ENCODE measurements around the gene EXOC3L1. TPM values are rescaled to one million over a fixed set of nuclear protein-coding genes. Genes with fewer than 3 reads are reported as not detected.

Gene EXOC3L1
- not detected in 2 replicates for total RNA-seq (2014; rRNA removed; shearing (Covaris generic); ENCODE audit: low replicate concordance)

GRCh38 chr16:67190041-67190440 lies at the start of gene EXOC3L1:
Gene EXOC3L1, minus strand, starts transcription at chr16:67190136. Its CDS starts 460 bp downstream, at chr16:67189676.
- peaks cover 28% of the 10 kb centered on the region for H4K20me1 ChIP-seq (ENCODE audit: insufficient read depth, low read depth, low read length)
- no peaks in the 10 kb centered on the region for H3K27me3 ChIP-seq (ENCODE audit: low read length)
- no peaks in the 10 kb centered on the region for H3K9me2 ChIP-seq (replicated peaks; ENCODE audit: insufficient read depth, low read length)
- H3K36me3 ChIP-seq (ENCODE audit: insufficient read depth, low read length): peaks cover 12% of the 10 kb centered on the region; the same call in 1 of the 2 replicates
- no peak within 1 kb of the TSS for H3K4me3 ChIP-seq (ENCODE audit: low read length)
- H3K9me3 ChIP-seq (ENCODE audit: low read length): no peaks in the 10 kb centered on the region
- H3K79me2 ChIP-seq (ENCODE audit: low read length): peaks cover 26% of the 10 kb centered on the region
- DNase-seq: no peak
- no peak within 1 kb of the TSS; the same call in 1 of the 2 replicates for H2AFZ ChIP-seq (ENCODE audit: low read length)
- H3K9ac ChIP-seq (ENCODE audit: low read length): no peak within 1 kb of the TSS
- no peak within 1 kb of the TSS for H3K27ac ChIP-seq (ENCODE audit: low read length)
- H3K4me2 ChIP-seq (ENCODE audit: low read depth, low read length, poor library complexity, severe bottlenecking): no peak within 1 kb of the TSS
- H3K4me1 ChIP-seq (ENCODE audit: low read length): peaks cover 16% of the 10 kb centered on the region

- Histone ChIP-seq H3K4me1 (ENCODE audit: low read length) (peaks cover 12% of the 10 kb centered on the region), H3K4me3 (ENCODE audit: low read length) (no peak overlapping the region), H2AFZ (ENCODE audit: low read length) (no peak overlapping the region), H3K4me2 (ENCODE audit: low read depth, low read length, poor library complexity, severe bottlenecking) (no peak overlapping the region), H4K20me1 (ENCODE audit: insufficient read depth, low read depth, low read length) (peaks cover 15% of the 10 kb centered on the region; the same call in 1 of the 2 replicates), H3K79me2 (ENCODE audit: low read length) (peaks cover 15% of the 10 kb centered on the region), H3K9me2 (replicated peaks; ENCODE audit: insufficient read depth, low read length) (no peaks in the 10 kb centered on the region), H3K9ac (ENCODE audit: low read length) (no peak overlapping the region), H3K27me3 (ENCODE audit: low read length) (no peaks in the 10 kb centered on the region), H3K36me3 (ENCODE audit: insufficient read depth, low read length) (peaks cover 9% of the 10 kb centered on the region; the same call in 1 of the 2 replicates), H3K9me3 (ENCODE audit: low read length) (no peaks in the 10 kb centered on the region), H3K27ac (ENCODE audit: low read length) (no peak overlapping the region)
- no peak for DNase-seq
Measured at GRCh38 chr16:67238806-67239470, 49.0 kb upstream of the EXOC3L1 start.

- H3K4me2 ChIP-seq (ENCODE audit: low read depth, low read length, poor library complexity, severe bottlenecking): no peak overlapping the region
- H3K4me3 ChIP-seq (ENCODE audit: low read length): no peak overlapping the region
- H3K27me3 ChIP-seq (ENCODE audit: low read length): no peaks in the 10 kb centered on the region
- peaks cover 6% of the 10 kb centered on the region for H3K4me1 ChIP-seq (ENCODE audit: low read length)
- H3K27ac ChIP-seq (ENCODE audit: low read length): no peak overlapping the region
- peaks cover 10% of the 10 kb centered on the region; the same call in 1 of the 2 replicates for H4K20me1 ChIP-seq (ENCODE audit: insufficient read depth, low read depth, low read length)
- H2AFZ ChIP-seq (ENCODE audit: low read length): no peak overlapping the region
- no peaks in the 10 kb centered on the region for H3K9me3 ChIP-seq (ENCODE audit: low read length)
- no peaks in the 10 kb centered on the region for H3K9me2 ChIP-seq (replicated peaks; ENCODE audit: insufficient read depth, low read length)
- DNase-seq: no peak
- H3K36me3 ChIP-seq (ENCODE audit: insufficient read depth, low read length): peaks cover 9% of the 10 kb centered on the region; the same call in 1 of the 2 replicates
- no peak overlapping the region for H3K9ac ChIP-seq (ENCODE audit: low read length)
- H3K79me2 ChIP-seq (ENCODE audit: low read length): peaks cover 10% of the 10 kb centered on the region
Measured at GRCh38 chr16:67238278-67238575, 48.3 kb upstream of the EXOC3L1 start.

GRCh38 chr16:67237396-67238277 lies 47.7 kb upstream of the EXOC3L1 start:
- Histone ChIP-seq H2AFZ (ENCODE audit: low read length) (no peak overlapping the region), H3K9ac (ENCODE audit: low read length) (no peak overlapping the region), H3K9me2 (replicated peaks; ENCODE audit: insufficient read depth, low read length) (no peaks in the 10 kb centered on the region), H3K79me2 (ENCODE audit: low read length) (peaks cover 10% of the 10 kb centered on the region), H3K4me3 (ENCODE audit: low read length) (no peak overlapping the region), H3K27ac (ENCODE audit: low read length) (no peak overlapping the region), H3K4me2 (ENCODE audit: low read depth, low read length, poor library complexity, severe bottlenecking) (no peak overlapping the region), H3K36me3 (ENCODE audit: insufficient read depth, low read length) (peaks cover 9% of the 10 kb centered on the region; the same call in 1 of the 2 replicates), H3K27me3 (ENCODE audit: low read length) (no peaks in the 10 kb centered on the region), H4K20me1 (ENCODE audit: insufficient read depth, low read depth, low read length) (peaks cover 10% of the 10 kb centered on the region; the same call in 1 of the 2 replicates), H3K4me1 (ENCODE audit: low read length) (peaks cover 6% of the 10 kb centered on the region), H3K9me3 (ENCODE audit: low read length) (no peaks in the 10 kb centered on the region)
- DNase-seq: no peak

- peak; percentile 94 for DNase-seq
- Histone ChIP-seq H3K4me2 (ENCODE audit: low read depth, low read length, poor library complexity, severe bottlenecking) (no peak overlapping the region), H3K9ac (ENCODE audit: low read length) (no peak overlapping the region), H3K79me2 (ENCODE audit: low read length) (peaks cover 3% of the 10 kb centered on the region; the same call in 1 of the 2 replicates), H3K9me3 (ENCODE audit: low read length) (no peaks in the 10 kb centered on the region), H3K9me2 (replicated peaks; ENCODE audit: insufficient read depth, low read length) (no peaks in the 10 kb centered on the region), H3K36me3 (ENCODE audit: insufficient read depth, low read length) (peaks cover 10% of the 10 kb centered on the region; the same call in 1 of the 2 replicates), H4K20me1 (ENCODE audit: insufficient read depth, low read depth, low read length) (peaks cover 10% of the 10 kb centered on the region; the same call in 1 of the 2 replicates), H2AFZ (ENCODE audit: low read length) (no peak overlapping the region), H3K4me1 (ENCODE audit: low read length) (peaks cover 6% of the 10 kb centered on the region), H3K4me3 (ENCODE audit: low read length) (no peak overlapping the region), H3K27ac (ENCODE audit: low read length) (no peak overlapping the region), H3K27me3 (ENCODE audit: low read length) (no peaks in the 10 kb centered on the region)
Measured at GRCh38 chr16:67236563-67237395, 46.8 kb upstream of the EXOC3L1 start.

- Histone ChIP-seq H3K36me3 (ENCODE audit: insufficient read depth, low read length) (peaks cover 15% of the 10 kb centered on the region; the same call in 1 of the 2 replicates), H4K20me1 (ENCODE audit: insufficient read depth, low read depth, low read length) (peaks cover 10% of the 10 kb centered on the region; the same call in 1 of the 2 replicates), H3K4me1 (ENCODE audit: low read length) (no peaks in the 10 kb centered on the region), H3K27ac (ENCODE audit: low read length) (no peak overlapping the region), H3K9ac (ENCODE audit: low read length) (no peak overlapping the region), H3K4me2 (ENCODE audit: low read depth, low read length, poor library complexity, severe bottlenecking) (no peak overlapping the region), H3K27me3 (ENCODE audit: low read length) (no peaks in the 10 kb centered on the region), H3K9me2 (replicated peaks; ENCODE audit: insufficient read depth, low read length) (no peaks in the 10 kb centered on the region), H3K79me2 (ENCODE audit: low read length) (no peaks in the 10 kb centered on the region), H2AFZ (ENCODE audit: low read length) (no peak overlapping the region), H3K9me3 (ENCODE audit: low read length) (no peaks in the 10 kb centered on the region), H3K4me3 (ENCODE audit: low read length) (no peak overlapping the region)
- DNase-seq: no peak
Measured at GRCh38 chr16:67235816-67236562, 46.1 kb upstream of the EXOC3L1 start.

- H2AFZ ChIP-seq (ENCODE audit: low read length): no peak overlapping the region
- H3K4me3 ChIP-seq (ENCODE audit: low read length): no peak overlapping the region
- H4K20me1 ChIP-seq (ENCODE audit: insufficient read depth, low read depth, low read length): peaks cover 6% of the 10 kb centered on the region; the same call in 1 of the 2 replicates
- H3K27me3 ChIP-seq (ENCODE audit: low read length): no peaks in the 10 kb centered on the region
- H3K79me2 ChIP-seq (ENCODE audit: low read length): 0 out of 2 replicates have a peak, but pooled peaks cover under 1% of the 10 kb centered on the region
- peaks cover 18% of the 10 kb centered on the region for H3K36me3 ChIP-seq (ENCODE audit: insufficient read depth, low read length)
- no peaks in the 10 kb centered on the region for H3K4me1 ChIP-seq (ENCODE audit: low read length)
- no peak for DNase-seq
- H3K4me2 ChIP-seq (ENCODE audit: low read depth, low read length, poor library complexity, severe bottlenecking): no peak overlapping the region
- no peak overlapping the region for H3K27ac ChIP-seq (ENCODE audit: low read length)
- H3K9me2 ChIP-seq (replicated peaks; ENCODE audit: insufficient read depth, low read length): no peaks in the 10 kb centered on the region
- no peaks in the 10 kb centered on the region for H3K9me3 ChIP-seq (ENCODE audit: low read length)
- H3K9ac ChIP-seq (ENCODE audit: low read length): no peak overlapping the region
Measured at GRCh38 chr16:67234180-67234597, 44.3 kb upstream of the EXOC3L1 start.
